DMS53 treated with DMSO at 0.1 percent for 48 hours (cell line): ENCODE data around the gene LINC01488.

ENCODE experiments used
- DNase-seq: peaks from one replicate; lab custom pipeline; 2025; ENCODE audit not compliant: unreplicated experiment; lab: John Stamatoyannopoulos, UW

LINC01488 gene

GRCh38 chr11:69509846-69510390 lies 28.5 kb downstream of the LINC01488 start:
- DNase-seq: no peak

GRCh38 chr11:69510471-69511357 lies 29.3 kb downstream of the LINC01488 start:
- no peak for DNase-seq

DNA sequence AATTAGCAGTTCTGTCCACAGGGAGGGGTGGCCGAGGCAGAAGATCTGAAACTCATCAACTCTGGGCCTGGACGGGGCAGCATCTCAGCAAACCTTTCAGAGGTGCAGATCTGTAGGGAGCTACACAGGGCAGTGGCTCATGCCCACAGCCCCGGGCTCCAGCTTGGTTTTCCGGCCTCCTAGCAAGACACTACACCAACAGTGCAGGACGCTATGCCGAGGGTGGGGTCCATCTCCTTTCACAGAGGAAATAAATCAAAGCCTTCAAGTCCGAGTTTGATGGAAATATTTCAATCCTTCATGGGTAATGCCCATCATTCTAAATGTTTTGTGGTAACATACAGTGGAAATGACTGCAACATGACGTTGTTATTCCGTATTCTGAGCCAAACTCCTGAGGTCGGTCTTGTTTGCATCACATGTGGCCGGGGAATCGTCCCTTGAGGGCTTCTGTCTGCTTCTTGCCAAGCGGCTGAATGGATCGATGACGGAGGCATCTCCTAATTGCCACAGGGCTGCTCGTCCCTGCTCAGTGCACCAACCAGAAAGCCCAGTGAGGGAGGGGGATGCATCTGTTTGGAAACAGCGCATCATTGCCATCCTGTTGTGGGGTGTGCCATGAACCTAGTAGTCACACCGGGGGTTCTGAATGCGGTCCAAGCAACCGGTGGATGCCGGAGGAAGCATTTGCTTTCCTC lies 30.0 kb downstream of the LINC01488 start:
- no peak for DNase-seq

- DNase-seq: no peak
These were observed 30.7 kb downstream of the LINC01488 start for GRCh38 chr11:69512136-69512535.

DNA sequence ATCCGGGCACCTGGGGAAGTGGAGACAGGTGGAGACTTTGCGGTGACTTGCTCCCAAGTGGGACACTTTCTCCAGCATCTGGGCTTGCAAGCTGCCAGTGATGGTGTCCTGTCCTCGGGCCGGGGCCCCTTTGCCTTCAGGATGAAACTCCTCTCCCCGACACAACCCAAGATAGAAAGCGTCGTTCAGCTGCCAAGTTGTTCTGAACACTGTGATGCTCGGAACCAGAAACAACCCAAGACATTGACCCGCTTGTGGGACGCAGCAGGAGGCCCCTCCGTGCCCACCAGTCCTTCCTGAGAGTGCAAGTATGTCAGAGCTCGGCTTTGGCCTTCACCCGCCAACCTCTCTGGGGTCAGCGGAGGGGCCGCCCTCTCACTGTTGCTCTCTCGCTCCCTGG lies 31.3 kb downstream of the LINC01488 start:
- DNase-seq: no peak

DNA sequence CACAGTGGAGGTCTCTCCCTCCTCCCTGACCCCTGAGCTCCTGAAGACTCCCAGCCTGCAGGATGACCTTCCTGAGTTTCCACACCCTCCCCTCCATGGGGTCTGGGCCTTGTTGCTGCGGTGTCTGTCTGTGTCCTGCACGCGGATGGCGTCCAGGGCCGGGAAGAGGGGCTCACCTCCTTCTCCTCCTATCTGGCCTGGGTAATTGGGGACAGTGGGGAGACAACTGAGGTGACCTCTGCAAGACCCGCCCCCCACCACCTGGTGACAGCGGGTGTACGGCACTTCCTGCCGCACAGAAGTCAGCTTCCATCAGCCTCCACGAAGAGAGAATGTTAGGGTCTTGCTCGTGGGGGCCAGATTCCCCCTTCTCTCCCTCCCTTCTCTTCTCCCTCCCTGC lies 31.7 kb downstream of the LINC01488 start:
- DNase-seq: no peak

DNA sequence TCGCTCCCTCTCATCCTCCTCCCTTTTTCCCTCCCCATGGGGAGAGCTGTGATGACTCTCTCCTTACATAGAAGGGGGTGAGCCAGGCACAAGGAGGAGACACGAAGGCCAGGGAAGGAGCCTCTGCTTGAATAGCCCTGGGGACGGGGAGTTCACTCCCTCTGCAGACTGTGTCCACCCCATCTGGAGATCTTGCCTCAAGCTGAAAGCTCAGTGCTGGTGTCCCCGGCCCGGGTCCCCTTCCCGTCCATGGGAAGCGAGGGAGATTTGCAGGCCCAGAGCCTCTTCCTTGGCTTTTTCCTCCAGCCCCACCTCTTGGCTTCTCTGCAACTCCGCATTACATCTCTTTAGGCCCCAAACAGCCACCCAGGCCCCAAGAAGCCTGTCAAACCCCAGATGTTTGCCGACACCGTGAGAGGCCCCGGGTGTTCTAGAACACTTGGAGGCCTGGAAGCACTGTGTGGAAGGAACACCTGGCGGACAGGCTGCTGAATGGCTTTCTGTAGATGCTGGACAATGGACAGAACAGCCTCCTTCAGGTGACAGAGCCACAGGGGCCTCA lies 32.3 kb downstream of the LINC01488 start:
- no peak for DNase-seq

DNA sequence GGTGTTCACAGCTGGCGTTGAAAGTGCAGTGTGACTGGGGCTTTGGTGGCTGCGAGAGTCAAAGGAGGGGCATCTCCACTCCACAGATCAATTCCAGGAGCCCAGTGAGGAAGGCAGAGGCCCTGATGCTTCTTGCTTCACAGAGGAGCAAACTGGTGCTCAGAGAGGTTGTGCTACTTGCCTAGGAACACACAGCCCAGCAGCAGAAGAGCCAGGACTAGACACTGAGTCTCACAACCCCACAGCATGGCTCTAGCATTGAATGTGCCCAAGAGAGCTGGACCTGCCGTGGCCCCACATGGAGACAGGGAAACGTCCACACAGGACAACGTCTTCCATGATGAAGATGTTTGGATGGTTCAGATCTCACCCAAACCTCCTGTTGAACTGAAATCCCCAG lies 33.3 kb downstream of the LINC01488 start:
- DNase-seq: no peak

GRCh38 chr11:69515271-69516245 lies 34.1 kb downstream of the LINC01488 start:
- DNase-seq: no peak

DNA sequence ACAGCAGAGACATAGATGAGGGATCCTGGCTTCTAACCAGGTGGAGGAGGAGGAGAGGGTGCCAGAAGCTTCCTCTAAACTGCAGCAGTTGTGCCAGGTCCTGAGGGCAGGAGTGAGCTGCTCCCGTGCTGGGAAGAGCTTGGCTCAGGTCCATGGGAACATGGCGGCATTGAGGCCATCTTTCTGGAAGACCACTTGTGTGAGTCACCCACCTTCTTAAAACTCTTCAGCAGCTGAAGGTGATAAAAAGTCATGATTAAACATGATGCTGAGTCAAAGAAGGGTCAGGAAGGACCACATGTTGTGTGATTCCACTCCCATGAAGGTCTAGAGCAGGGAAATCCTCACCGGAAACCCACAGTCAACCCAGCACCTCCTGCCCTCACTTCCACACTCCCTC lies 35.1 kb downstream of the LINC01488 start:
- no peak for DNase-seq

- DNase-seq: no peak
These were observed 36.9 kb downstream of the LINC01488 start for GRCh38 chr11:69518081-69518950.

DNA sequence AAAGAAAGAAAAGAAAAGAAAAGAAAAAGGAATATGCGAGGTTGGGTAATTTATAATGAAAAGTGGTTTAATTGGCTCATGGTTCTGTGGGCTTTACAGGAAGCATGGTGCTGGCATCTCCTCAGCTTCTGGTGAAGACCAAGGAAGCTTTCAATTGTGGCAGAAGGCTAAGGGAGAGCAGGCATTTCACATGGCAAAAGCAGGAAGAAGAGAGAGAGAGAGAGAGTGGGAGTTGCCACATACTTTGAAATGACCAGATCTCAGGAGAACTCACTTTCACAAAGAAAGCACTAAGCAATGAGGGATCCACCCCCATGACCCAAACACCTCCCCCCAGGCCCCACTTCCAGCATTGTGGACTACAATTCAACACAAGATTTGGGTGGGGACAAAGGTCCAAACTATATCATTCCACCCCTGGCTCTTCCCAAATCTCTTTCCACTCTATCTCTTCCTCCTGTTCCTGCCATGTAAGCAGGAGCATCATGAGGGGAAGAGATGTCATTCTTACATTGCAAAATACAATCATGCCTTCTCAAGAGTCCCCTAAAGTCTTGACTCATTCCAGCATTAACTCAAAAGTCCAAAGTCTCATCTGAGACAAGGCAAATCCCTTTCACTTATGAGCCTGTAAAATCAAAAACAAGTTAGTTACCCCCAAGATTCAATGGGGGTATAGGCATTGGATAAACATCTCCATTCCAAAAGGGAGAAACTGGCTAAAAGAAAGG lies 38.9 kb downstream of the LINC01488 start:
- DNase-seq: no peak

DNA sequence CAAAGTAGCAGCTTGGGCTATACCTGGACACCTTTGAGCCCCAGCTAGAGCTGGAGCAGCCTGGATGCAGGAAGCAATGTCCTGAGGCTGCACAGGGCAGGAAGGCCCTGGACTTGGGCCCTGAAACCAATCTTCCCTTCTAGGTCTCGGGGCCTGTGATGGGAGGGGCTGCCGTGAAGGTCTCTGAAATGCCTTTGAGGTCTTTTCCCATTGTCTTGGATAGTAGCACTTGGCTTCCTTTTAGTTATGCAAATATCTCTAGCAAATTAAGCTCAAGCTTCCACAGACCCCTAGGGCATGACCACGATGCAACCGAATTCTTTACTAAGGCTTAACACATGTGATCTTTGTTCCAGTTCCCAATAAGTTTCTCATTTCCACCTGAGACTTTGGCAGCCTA lies 40.0 kb downstream of the LINC01488 start:
- no peak for DNase-seq

- no peak for DNase-seq
These were observed 42.0 kb downstream of the LINC01488 start for GRCh38 chr11:69523453-69523852.

DNA sequence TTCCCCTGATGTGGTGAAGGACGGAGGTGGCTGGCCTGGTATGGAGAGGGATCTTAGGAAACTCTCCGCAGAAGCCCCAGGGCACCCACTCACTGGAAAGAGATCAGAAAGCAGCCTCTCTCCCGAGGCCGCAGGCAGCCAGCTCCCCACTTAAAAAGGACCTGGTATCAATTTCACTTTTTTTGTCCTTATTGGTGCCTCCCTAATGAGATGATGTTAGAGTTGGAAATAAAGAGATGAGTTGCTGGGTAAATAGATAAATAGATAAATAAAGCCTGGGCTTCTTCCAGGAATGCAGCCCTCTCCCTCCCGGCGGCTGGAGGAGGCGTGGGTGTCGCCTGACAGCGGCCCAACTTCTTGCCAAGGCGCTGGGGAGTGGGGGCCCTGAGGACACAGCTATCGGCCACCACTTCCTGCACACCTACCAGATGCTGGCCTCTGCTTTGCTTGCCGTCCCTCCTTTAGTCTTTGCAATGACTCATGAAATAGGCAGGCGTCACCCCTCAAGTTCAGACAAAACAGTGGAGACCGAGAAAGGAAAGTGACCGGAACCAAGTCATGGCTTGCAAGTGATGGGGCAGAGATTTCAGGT lies 42.9 kb downstream of the LINC01488 start:
- no peak for DNase-seq

DNA sequence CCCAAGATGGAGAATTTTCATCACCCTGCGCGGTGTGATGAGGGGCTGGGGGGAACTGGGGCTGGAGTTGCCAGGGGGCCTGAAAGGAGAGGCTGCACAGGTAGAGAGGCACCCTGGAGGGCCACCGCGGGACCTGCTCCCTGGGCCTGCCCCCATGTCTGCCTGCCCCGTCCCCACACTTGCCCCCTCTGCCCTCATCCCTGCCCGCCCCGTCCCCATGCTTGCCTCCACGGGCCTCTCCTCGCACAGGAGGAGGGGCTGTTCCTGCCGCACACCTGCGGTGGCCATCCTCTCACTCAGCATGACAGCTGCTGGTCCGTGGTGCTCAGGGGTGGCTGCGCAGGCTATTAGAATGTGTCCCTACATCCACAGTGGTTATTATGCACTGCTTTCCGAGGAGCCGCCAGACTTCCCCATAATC lies 43.5 kb downstream of the LINC01488 start:
- DNase-seq: no peak

DNA sequence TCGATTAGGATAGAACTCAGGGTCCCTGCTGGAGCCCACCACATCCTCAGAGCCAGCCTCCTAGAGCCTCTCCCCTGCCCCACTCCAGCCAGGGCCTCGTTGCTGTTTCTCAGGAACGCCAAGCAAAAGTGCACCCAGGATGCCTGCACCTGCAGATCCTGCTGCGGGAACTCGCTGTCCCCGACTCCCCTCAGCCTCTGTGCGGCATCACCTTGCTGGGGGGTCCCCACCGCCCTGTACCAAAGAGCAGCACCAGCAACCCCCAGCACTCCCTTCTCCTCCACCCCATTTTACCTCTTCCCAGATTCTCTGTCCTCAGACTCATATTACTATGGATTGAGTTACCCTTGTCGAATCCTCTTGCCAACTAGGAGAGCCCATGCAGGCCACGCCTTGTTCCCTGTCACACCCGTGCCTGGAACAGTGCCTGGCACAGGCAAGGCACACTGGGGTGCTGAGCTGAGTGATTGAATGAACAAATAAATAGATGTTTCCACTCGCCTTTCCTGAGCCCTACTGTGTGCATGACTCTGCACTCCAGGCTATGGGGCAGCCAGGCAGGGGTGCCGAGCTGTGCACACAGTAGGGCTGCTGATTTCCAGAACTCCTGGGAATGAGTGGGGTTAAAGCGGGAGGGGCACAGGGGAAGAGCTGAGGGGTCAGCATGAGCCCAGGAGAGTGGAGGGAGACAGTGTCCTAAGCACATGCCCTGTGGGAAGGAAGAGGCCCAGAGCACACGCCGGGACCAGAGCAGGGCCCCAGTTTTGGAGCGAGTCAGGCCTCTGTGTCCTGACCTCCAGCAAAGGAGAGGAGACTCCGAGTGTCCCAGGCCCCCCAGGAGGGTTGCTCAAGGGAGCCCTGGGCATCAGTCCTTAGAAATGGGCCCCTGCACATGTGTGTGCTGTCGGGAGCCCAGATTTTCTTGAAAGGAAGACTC lies 44.3 kb downstream of the LINC01488 start:
- no peak for DNase-seq

- no peak for DNase-seq
These were observed 45.0 kb downstream of the LINC01488 start for GRCh38 chr11:69526453-69526810.
